ENCODE results near the gene RANBP3.

DNA sequence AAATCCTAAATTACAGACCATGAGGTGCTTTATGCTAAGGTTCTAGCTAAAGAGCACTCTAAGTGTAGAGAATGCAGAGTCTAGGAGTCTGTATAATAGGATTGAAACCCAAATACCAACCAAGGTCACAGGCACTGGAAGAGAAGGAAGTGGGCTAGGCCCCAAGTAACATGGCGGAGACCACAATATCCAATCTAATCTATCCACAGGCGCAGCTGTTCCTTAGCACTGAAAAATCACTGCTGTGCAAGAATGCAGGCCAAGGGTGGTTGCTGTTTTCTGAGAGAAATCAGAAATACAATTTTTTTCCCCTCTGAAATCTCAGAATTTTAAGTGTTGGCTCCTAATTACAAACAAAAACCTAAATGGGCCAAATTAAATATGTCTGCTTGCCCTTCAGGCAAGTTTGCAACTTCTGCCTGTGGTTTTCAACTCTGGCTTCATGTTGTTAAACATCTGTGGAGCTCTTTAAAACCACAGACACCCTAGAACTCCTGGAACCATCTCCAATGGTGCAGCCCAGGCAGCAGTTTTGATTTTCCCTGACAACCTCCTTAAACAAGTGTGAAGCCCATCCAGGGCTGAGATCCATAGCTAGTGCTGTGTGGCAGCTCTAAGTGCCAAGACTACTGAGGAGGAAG is 6.1 kb downstream of the RANBP3 start:
- TF ChIP-seq, protein P1, sequence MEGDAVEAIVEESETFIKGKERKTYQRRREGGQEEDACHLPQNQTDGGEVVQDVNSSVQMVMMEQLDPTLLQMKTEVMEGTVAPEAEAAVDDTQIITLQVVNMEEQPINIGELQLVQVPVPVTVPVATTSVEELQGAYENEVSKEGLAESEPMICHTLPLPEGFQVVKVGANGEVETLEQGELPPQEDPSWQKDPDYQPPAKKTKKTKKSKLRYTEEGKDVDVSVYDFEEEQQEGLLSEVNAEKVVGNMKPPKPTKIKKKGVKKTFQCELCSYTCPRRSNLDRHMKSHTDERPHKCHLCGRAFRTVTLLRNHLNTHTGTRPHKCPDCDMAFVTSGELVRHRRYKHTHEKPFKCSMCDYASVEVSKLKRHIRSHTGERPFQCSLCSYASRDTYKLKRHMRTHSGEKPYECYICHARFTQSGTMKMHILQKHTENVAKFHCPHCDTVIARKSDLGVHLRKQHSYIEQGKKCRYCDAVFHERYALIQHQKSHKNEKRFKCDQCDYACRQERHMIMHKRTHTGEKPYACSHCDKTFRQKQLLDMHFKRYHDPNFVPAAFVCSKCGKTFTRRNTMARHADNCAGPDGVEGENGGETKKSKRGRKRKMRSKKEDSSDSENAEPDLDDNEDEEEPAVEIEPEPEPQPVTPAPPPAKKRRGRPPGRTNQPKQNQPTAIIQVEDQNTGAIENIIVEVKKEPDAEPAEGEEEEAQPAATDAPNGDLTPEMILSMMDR (IDR thresholded peaks at IDR 0.05; ENCODE audit: low read length), result no peak
- TF ChIP-seq EZH2 (IDR thresholded peaks at IDR 0.05; ENCODE audit: borderline replicate concordance, low read length), result no peak
